ES-I3 (cell line): ENCODE measurements around the gene CTTNBP2.

Experiments used
- H3K36me3 ChIP-seq: 2 replicates; pipeline ENCODE4 v1.6.1; 2013; ENCODE audit warnings: mild to moderate bottlenecking, low read length, control low read depth, moderate library complexity; ENCODE audit not compliant: insufficient read depth
- H3K4me1 ChIP-seq: 2 replicates; pipeline ENCODE4 v1.6.1; 2013; ENCODE audit warnings: mild to moderate bottlenecking, control low read depth, low read length; ENCODE audit not compliant: insufficient read depth
- H3K9ac ChIP-seq: 2 replicates; pipeline ENCODE4 v1.6.1; 2013; ENCODE audit warnings: low read depth, mild to moderate bottlenecking, low read length, moderate library complexity
- H3K9me3 ChIP-seq: 2 replicates; pipeline ENCODE4 v1.6.1; 2013; ENCODE audit warnings: mild to moderate bottlenecking, low read length, moderate library complexity; ENCODE audit not compliant: control insufficient read depth, insufficient read depth

Gene CTTNBP2

GRCh38 chr7:117856196-117856595 lies 17.0 kb downstream of the CTTNBP2 start:
- H3K36me3 ChIP-seq = no peaks in the 10 kb centered on the region
- H3K9me3 ChIP-seq = no peaks in the 10 kb centered on the region
- no peaks in the 10 kb centered on the region for H3K4me1 ChIP-seq
- H3K9ac ChIP-seq = no peak overlapping the region

DNA sequence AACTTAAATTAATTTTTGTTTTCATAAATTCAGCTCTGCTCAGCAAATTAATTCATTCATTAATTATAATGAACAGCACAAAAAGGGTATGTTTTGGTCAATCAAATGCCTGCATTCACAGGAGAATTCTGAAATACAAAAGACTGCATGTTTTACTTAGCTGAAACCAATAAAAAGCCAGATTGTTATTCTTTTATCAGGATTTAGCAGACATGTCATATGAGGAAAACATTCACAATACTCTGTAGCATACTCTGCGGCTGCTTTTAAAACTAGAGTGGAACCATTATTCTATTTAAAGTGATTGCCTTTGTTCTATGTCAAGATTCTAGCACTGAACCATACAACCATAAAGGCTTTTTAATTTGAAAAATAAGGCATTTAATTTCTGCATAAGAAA lies 19.1 kb downstream of the CTTNBP2 start:
- Histone ChIP-seq H3K9me3 (no peaks in the 10 kb centered on the region), H3K4me1 (no peaks in the 10 kb centered on the region), H3K36me3 (no peaks in the 10 kb centered on the region), H3K9ac (no peak overlapping the region)

GRCh38 chr7:117848941-117849340 lies 24.3 kb downstream of the CTTNBP2 start:
- Histone ChIP-seq H3K4me1 (no peaks in the 10 kb centered on the region), H3K9ac (no peak overlapping the region), H3K9me3 (0 out of 2 replicates have a peak, but pooled peaks cover 4% of the 10 kb centered on the region), H3K36me3 (no peaks in the 10 kb centered on the region)

DNA sequence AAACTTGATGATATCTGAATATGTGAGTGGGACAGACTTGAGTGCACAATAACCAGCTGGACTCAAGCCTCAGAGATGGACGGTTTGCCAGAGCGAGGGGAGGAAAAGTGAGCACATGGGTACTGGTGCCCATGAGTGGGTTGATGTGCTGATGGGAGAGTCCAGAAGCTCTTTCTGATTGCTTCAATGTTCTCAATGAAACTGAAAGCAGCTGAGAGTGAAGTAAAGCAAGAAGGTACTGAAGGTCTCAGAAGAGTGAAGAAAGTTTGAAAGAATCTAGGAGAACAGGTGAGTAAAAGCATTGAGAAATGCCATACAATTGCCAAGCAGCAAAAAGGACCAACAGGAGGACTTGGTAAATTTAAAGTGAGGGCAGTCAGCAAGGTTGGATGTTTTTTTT lies 28.6 kb downstream of the CTTNBP2 start:
- Histone ChIP-seq H3K9me3 (0 out of 2 replicates have a peak, but pooled peaks cover 5% of the 10 kb centered on the region), H3K4me1 (no peaks in the 10 kb centered on the region), H3K9ac (no peak overlapping the region), H3K36me3 (no peaks in the 10 kb centered on the region; the same call in 1 of the 2 replicates)

DNA sequence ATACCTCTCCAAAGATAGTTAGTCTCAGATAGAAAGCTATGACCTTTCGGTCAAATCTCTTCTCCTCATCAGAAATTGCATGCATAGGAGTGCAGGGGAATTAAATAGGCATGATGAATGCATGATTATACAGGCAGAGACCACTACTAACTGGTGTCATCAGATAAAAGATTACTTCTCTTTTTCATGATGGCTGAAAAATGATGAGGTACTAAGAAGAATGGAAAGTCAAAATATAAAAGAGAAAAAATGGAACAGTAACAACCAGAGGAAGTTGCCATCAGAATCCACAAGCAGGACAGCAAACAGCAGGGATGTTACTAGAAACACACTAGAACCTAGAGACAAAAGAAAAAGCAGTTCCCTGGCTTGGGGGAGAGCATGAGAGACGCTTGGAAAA lies 31.6 kb downstream of the CTTNBP2 start:
- Histone ChIP-seq H3K36me3 (no peaks in the 10 kb centered on the region; the same call in 1 of the 2 replicates), H3K9me3 (peaks cover 8% of the 10 kb centered on the region; the same call in 1 of the 2 replicates), H3K4me1 (no peaks in the 10 kb centered on the region), H3K9ac (no peak overlapping the region)

DNA sequence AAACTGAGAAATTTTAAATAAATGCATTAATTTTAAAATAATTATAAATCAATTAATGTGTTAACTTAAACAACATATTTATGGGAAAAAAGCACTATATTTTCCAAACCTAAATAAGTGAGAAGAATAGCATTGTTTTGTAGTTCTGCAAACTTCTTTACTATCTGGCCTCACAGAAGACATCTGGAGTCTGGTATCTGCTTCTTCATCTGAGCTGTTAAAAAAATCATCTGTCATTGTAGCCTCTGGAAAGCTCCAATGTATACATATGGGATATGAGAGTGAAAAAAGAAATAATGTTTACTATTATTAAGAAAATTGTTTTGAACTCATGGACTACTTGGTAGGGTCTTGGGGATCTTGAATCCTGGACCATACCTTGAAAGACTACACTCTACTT lies 32.2 kb downstream of the CTTNBP2 start:
- Histone ChIP-seq H3K36me3 (no peaks in the 10 kb centered on the region; the same call in 1 of the 2 replicates), H3K9me3 (peaks cover 8% of the 10 kb centered on the region; the same call in 1 of the 2 replicates), H3K9ac (no peak overlapping the region), H3K4me1 (no peaks in the 10 kb centered on the region)

GRCh38 chr7:117839507-117839906 lies 33.7 kb downstream of the CTTNBP2 start:
- Histone ChIP-seq H3K4me1 (peaks cover 9% of the 10 kb centered on the region; the same call in 1 of the 2 replicates), H3K9me3 (peaks cover 8% of the 10 kb centered on the region; the same call in 1 of the 2 replicates), H3K36me3 (no peaks in the 10 kb centered on the region; the same call in 1 of the 2 replicates), H3K9ac (no peak overlapping the region)

GRCh38 chr7:117837841-117838240 lies 35.4 kb downstream of the CTTNBP2 start:
- H3K4me1 ChIP-seq = peaks cover 9% of the 10 kb centered on the region; the same call in 1 of the 2 replicates
- H3K9me3 ChIP-seq = peaks cover 3% of the 10 kb centered on the region; the same call in 1 of the 2 replicates
- H3K36me3 ChIP-seq = no peaks in the 10 kb centered on the region
- H3K9ac ChIP-seq = no peak overlapping the region

GRCh38 chr7:117835016-117835664 lies 38.1 kb downstream of the CTTNBP2 start:
- peaks cover 3% of the 10 kb centered on the region; the same call in 1 of the 2 replicates for H3K9me3 ChIP-seq
- no peak overlapping the region for H3K9ac ChIP-seq
- no peaks in the 10 kb centered on the region for H3K36me3 ChIP-seq
- peaks cover 9% of the 10 kb centered on the region; the same call in 1 of the 2 replicates for H3K4me1 ChIP-seq

- no peaks in the 10 kb centered on the region for H3K9me3 ChIP-seq
- H3K9ac ChIP-seq = no peak overlapping the region
- H3K36me3 ChIP-seq = no peaks in the 10 kb centered on the region
- peaks cover 15% of the 10 kb centered on the region for H3K4me1 ChIP-seq
Measured at GRCh38 chr7:117830422-117830954, 42.8 kb downstream of the CTTNBP2 start.

GRCh38 chr7:117829450-117830117 lies 43.7 kb downstream of the CTTNBP2 start:
- H3K4me1 ChIP-seq = peaks cover 7% of the 10 kb centered on the region; the same call in 1 of the 2 replicates
- H3K9me3 ChIP-seq = no peaks in the 10 kb centered on the region
- no peak overlapping the region for H3K9ac ChIP-seq
- no peaks in the 10 kb centered on the region for H3K36me3 ChIP-seq

DNA sequence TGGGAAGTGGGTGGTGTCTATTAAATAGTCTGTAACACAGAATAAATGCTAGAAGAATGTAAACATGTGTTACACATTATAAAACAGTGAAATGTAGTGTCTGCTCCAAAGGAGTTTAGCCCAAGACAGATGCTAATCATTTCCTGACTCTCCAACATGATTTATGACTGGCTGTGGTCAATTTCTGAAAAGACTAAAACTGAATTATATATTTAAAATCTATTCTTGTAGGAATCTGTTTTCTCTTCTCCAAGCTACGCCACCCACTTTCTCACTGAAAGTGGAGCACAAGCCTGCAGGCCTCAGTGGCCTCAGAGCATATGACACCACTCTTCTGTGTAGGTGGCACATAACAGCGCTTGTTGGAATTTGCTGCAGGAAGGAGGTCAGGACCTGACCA lies 44.4 kb downstream of the CTTNBP2 start:
- no peak overlapping the region for H3K9ac ChIP-seq
- H3K4me1 ChIP-seq = peaks cover 7% of the 10 kb centered on the region; the same call in 1 of the 2 replicates
- no peaks in the 10 kb centered on the region for H3K9me3 ChIP-seq
- H3K36me3 ChIP-seq = no peaks in the 10 kb centered on the region

- Histone ChIP-seq H3K9ac (no peak overlapping the region), H3K9me3 (no peaks in the 10 kb centered on the region), H3K36me3 (no peaks in the 10 kb centered on the region), H3K4me1 (peaks cover 7% of the 10 kb centered on the region; the same call in 1 of the 2 replicates)
Measured at GRCh38 chr7:117827862-117828261, 45.4 kb downstream of the CTTNBP2 start.

GRCh38 chr7:117825132-117825531 lies 48.1 kb downstream of the CTTNBP2 start:
- H3K4me1 ChIP-seq = peaks cover 7% of the 10 kb centered on the region; the same call in 1 of the 2 replicates
- no peak overlapping the region for H3K9ac ChIP-seq
- no peaks in the 10 kb centered on the region for H3K36me3 ChIP-seq
- no peaks in the 10 kb centered on the region for H3K9me3 ChIP-seq
